Kidney (tissue), 14 donors: ENCODE measurements around the gene SEMA5A. TPM values are rescaled to one million over a fixed set of nuclear protein-coding genes. Genes with fewer than 3 reads are reported as not detected.

Source experiments
- DNase-seq, 5 donors: peaks; one replicate each; pipeline ENCODE4 v3.0.0-alpha.2; 2013 to 2020
- FAIRE-seq: peaks from 2 replicates; lab custom pipeline; 2012; peaks lifted over from hg19 to GRCh38; lab: Jason Lieb, UNC
- H3K27ac ChIP-seq, 2 donors: one replicate each; pipeline ENCODE4 v1.7.0; 2013; ENCODE audit warnings: low read depth in 2 of 2, low read length in 2 of 2, inconsistent platforms in 1 of 2
- H3K27me3 ChIP-seq: one replicate; pipeline ENCODE4 v1.7.1; 2013; ENCODE audit warnings: low read length, inconsistent platforms; ENCODE audit not compliant: control insufficient read depth, insufficient read depth
- H3K36me3 ChIP-seq, 3 donors: one replicate each; pipeline versions ENCODE4 v1.7.0 to v1.7.1; 2013; ENCODE audit warnings: low read length in 3 of 3, control low read depth in 1 of 3, inconsistent platforms in 1 of 3; ENCODE audit not compliant: insufficient read depth in 3 of 3, control insufficient read depth in 2 of 3
- H3K4me1 ChIP-seq, 3 donors: one replicate each; pipeline versions ENCODE4 v1.7.0 to v1.7.1; 2013; ENCODE audit warnings: low read length in 3 of 3, inconsistent platforms in 1 of 3, low read depth in 1 of 3; ENCODE audit not compliant: control insufficient read depth in 2 of 3, insufficient read depth in 2 of 3
- H3K4me3 ChIP-seq, 3 donors: one replicate each; pipeline versions ENCODE4 v1.7.0 to v1.8.1; 2013; ENCODE audit warnings: low read length in 3 of 3, control low read depth in 1 of 3, inconsistent platforms in 1 of 3
- H3K9ac ChIP-seq, 3 donors: one replicate each; pipeline versions ENCODE4 v1.7.0 to v1.7.1; 2013; ENCODE audit warnings: low read length in 3 of 3, control low read depth in 1 of 3, inconsistent platforms in 1 of 3
- H3K9me3 ChIP-seq, 3 donors: one replicate each; pipeline versions ENCODE4 v1.7.0 to v1.7.1; 2013; ENCODE audit warnings: low read length in 3 of 3, control low read depth in 1 of 3, inconsistent platforms in 1 of 3; ENCODE audit not compliant: control insufficient read depth in 2 of 3, insufficient read depth in 1 of 3
- CTCF ChIP-seq: IDR thresholded peaks from 3 replicates; pipeline ENCODE4 v1.5.1; 2012; ENCODE audit warnings: mild to moderate bottlenecking, moderate library complexity, borderline replicate concordance; ENCODE audit not compliant: insufficient read depth; ENCODE audit errors: extremely low read depth
- intact Hi-C: fragments of 100-400 bp; cut with DNase I; formaldehyde crosslinking; loops from one replicate; pipeline ENCODE4 v1.11.1; 2022
- polyA plus RNA-seq: library from polyadenylated mRNA; stranded (reverse); fragments of 350-450 nt; fragmentation: Illumina TruSeq; extraction: RNeasy Lipid Tissue Mini Kit (QIAGEN cat#74804); gene quantifications from one replicate; pipeline ENCODE4 v1.2.3, GENCODE V29; 2014; ENCODE audit warnings: low read depth, low replicate concordance; ENCODE audit not compliant: insufficient read depth
- total RNA-seq: library from RNA; stranded (reverse); fragmentation: NEBNext Ultra II Directional; extraction: Animal tissue kit (Norgen Biotek cat#: 25700); gene quantifications from one replicate; pipeline ENCODE4 v1.2.1, GENCODE V29; 2021
- donor health status: control.
- donor health status: control.
- donor health status: control.
- donor health status: control.
- donor health status: control.
- donor health status: DM: yes; HTN: yes; CAD: no.
- donor health status: Normal renal cell carcinoma (clear cell type).

Gene SEMA5A
- total and polyA plus RNA-seq, 2 donors from 2014 or later = 7.9 to 23.3 TPM

- no peaks in the 10 kb centered on the region for H3K4me1 ChIP-seq
- DNase-seq = no peak
- H3K27ac ChIP-seq = no peak overlapping the region
- no peak overlapping the region for H3K9ac ChIP-seq
- H3K36me3 ChIP-seq = peaks cover 0 to 3% (median 0%) of the 10 kb centered on the region in 3 donors
- H3K9me3 ChIP-seq = no peaks in the 10 kb centered on the region
- no peak for FAIRE-seq
- intact Hi-C loops = no loop called here
- H3K4me3 ChIP-seq = no peak overlapping the region
- H3K27me3 ChIP-seq = no peaks in the 10 kb centered on the region
- no peak for TF ChIP-seq CTCF
Measured at GRCh38 chr5:9192266-9192665, 353.6 kb downstream of the SEMA5A start.

- no peaks in the 10 kb centered on the region for H3K4me1 ChIP-seq
- H3K36me3 ChIP-seq = no peaks in the 10 kb centered on the region
- intact Hi-C loops = no loop called here
- no peaks in the 10 kb centered on the region for H3K9me3 ChIP-seq
- no peak for TF ChIP-seq CTCF
- no peak overlapping the region for H3K27ac ChIP-seq
- H3K4me3 ChIP-seq = no peak overlapping the region
- no peak for DNase-seq
- no peaks in the 10 kb centered on the region for H3K27me3 ChIP-seq
- FAIRE-seq = no peak
- no peak overlapping the region for H3K9ac ChIP-seq
Measured at GRCh38 chr5:9189681-9190080, 356.2 kb downstream of the SEMA5A start.

DNA sequence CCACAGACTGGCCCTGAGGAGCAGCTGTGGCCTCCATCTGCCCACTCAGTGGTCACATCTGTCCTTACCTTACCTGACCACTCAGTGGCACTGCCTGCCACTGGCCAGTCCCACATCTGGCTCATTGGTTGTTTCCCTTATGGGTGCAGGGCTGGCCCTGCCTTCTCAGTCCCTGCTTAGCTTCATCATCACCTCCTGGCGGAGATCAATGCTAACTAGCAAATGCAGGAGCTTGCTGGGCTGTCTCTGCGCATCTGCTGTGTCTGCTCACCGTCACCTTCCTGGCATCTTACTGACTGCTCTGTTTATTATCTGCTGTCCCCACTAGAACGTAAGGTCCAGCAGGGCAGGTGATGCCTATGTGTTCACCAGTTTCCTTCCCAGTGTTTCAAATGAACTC is 356.9 kb downstream of the SEMA5A start:
- Histone ChIP-seq H3K27ac (no peak overlapping the region), H3K4me3 (no peak overlapping the region), H3K27me3 (no peaks in the 10 kb centered on the region), H3K4me1 (no peaks in the 10 kb centered on the region), H3K36me3 (no peaks in the 10 kb centered on the region), H3K9ac (no peak overlapping the region), H3K9me3 (no peaks in the 10 kb centered on the region)
- no peak for DNase-seq
- no peak for TF ChIP-seq CTCF
- intact Hi-C loops = no loop called here
- FAIRE-seq = no peak

- no peak for TF ChIP-seq CTCF
- FAIRE-seq (no peak), DNase-seq (no peak)
- no peaks in the 10 kb centered on the region for H3K4me1 ChIP-seq
- no peaks in the 10 kb centered on the region for H3K27me3 ChIP-seq
- no peaks in the 10 kb centered on the region for H3K36me3 ChIP-seq
- no peak overlapping the region for H3K9ac ChIP-seq
- H3K4me3 ChIP-seq = no peak overlapping the region
- intact Hi-C loops = no loop called here
- no peaks in the 10 kb centered on the region for H3K9me3 ChIP-seq
- H3K27ac ChIP-seq = no peak overlapping the region
Measured at GRCh38 chr5:9188131-9188530, 357.7 kb downstream of the SEMA5A start.
